AG10803 (cell line): Measurements from ENCODE around the gene KCTD13.

Experiments
- DNase-seq: peaks from one replicate; pipeline ENCODE4 v3.0.0; 2010; ENCODE audit warnings: low read depth
- H3K4me3 ChIP-seq: 2 replicates; pipeline ENCODE4 v1.5.1; 2011; ENCODE audit warnings: mild to moderate bottlenecking, low read length, control low read depth
- CTCF ChIP-seq: conservative IDR thresholded peaks from 2 replicates; pipeline ENCODE4 v1.5.1; 2011; ENCODE audit warnings: mild to moderate bottlenecking, low read length, control low read depth, inconsistent platforms

KCTD13 gene

GRCh38 chr16:29925781-29926710 is at the start of gene KCTD13:
Gene KCTD13 (minus strand): TSS chr16:29926226. CDS start chr16:29926033, 193 bp downstream.
- DNase-seq: peak; percentile 61
- no peak for TF ChIP-seq CTCF
- H3K4me3 ChIP-seq: peak within 1 kb of the TSS; percentile 95

DNA sequence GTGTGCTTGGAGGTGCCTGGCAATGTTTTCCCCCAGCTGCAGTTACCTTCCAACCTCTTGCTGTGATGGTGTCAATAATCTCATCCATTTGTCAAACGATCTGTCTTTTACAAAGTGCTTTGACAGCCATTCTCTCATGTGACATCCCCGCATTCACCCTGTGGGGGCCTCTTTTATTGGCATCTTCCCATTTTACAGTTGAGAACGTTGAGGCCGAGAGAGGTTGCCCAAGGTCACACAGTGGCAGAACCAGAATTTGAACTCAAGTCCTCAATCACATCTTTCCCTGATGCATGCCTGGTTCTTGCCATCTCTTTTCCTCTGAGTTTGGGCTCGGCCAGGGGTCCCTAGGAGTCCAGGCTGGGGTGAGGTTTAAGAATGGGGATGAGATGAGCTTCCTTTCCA is 49.1 kb upstream of the KCTD13 start:
- DNase-seq: no peak
- TF ChIP-seq CTCF: no peak
- peak overlapping the region; percentile 92 for H3K4me3 ChIP-seq

DNA sequence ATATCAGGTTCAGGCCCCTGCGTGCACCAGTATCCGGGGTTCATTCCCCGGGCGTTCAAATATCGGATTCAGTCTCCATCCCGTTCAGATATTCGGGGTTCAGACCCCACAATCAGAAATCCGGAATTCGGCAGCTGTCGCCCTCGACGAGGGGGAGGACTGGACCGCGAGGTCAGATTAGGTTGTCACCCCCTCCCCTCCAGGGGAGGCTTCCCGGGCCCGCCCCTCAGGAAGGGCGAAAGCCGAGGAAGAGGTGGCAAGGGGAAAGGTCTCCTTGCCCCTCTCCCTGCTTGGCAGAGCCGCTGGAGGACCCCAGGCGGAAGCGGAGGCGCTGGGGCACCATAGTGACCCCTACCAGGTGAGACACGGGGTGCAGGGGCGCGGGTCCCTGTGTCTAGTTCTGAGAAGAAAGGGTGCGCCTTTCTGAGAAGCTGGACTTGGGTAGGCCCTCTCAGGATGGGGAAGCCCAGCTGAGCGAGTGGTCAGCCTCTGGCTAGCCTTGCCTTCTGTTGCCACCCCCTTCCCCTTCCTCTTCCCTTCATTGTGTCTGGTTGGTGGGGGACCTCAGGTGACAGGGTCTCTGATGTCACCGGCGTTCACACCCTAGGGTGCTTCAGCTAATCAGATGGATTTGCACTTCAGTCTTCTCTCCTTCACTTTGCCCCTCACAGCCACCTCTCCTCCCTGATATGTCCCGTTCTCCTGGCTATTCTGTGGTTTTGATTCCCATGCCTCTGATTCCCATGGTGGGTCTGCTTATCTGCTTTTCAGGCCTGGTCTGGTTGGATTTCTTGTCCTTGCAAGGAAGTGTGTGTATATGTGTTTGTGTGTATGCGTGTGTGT is 48.5 kb upstream of the KCTD13 start:
- no peak for TF ChIP-seq CTCF
- peak overlapping the region; percentile 92 for H3K4me3 ChIP-seq
- DNase-seq: no peak

DNA sequence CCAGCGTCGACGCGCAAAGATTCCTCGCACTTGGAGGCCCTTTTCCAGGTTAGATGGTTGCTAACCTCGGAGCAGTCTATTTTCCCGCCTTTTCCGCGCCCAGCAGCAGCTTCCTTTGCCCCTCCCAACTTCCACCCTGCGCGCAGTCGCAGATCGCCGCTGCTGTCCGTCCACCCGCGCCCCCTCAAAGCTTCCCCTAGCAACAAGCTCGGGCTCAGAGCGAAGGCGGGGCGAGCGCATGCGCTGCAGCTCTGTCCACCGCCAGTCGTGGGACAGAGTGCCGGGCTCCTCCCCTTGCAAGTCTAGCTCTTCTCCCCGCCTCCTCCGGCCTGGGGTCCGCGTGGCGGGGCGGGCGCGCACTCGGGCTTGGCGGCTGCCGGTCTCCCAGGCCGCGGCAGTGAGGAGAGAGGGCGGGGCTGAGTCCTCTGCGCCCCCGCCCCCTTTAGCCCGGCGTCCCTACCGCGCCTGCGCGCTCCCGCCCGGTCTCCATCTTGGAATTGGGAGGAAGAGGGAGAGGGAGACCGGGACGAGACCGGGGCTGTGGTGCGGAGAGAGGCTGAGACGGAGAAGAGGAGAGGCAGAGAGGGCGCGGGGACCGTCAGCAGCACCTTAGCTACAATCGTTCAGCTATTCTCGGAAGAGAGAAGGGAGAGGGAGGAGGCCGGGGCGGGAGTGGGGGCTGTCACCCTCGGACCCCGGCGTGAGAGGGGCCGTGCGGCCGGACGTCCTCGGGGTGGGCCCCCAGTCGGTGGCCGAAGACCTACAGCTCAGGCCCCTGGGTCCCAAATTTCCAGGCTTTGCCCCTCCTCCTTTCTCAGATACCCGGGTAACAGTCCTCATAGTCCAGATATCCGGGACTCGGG is 47.6 kb upstream of the KCTD13 start, which contains the start of gene TAOK2:
TSS of gene TAOK2 (plus strand) at position 485 of the 863 bp plus-strand sequence. CDS start 3,905 bp downstream, outside the sequence.
- peak within 1 kb of the TSS; percentile 92 for H3K4me3 ChIP-seq
- no peak for TF ChIP-seq CTCF
- DNase-seq: peak; percentile 99

GRCh38 chr16:29972992-29973383 is 47.0 kb upstream of the KCTD13 start:
- DNase-seq: no peak
- H3K4me3 ChIP-seq: no peak overlapping the region
- no peak for TF ChIP-seq CTCF

- no peak for TF ChIP-seq CTCF
- H3K4me3 ChIP-seq: no peak overlapping the region
- no peak for DNase-seq
Observed at GRCh38 chr16:29972500-29972899, 46.5 kb upstream of the KCTD13 start.
